Occipital lobe (tissue), 2 donors: ENCODE data around the gene ZDHHC22. TPM values are rescaled to one million over a fixed set of nuclear protein-coding genes. Genes with fewer than 3 reads are reported as not detected.
A peak's percentile ranks its signal among the peaks of the same experiment; 100 is the strongest.
"Not testable (repeated sequence)": the region's sequence is repeated elsewhere in the genome, so short reads cannot be mapped to it uniquely, and the experiment has no call there.

Experiments
- DNase-seq: peaks from one replicate; lab custom pipeline; 2025; lab: John Stamatoyannopoulos, UW
- total RNA-seq: library from RNA; depleted of rRNA; stranded (reverse); fragments of >200 nt; gene quantifications from one replicate; pipeline ENCODE4 v1.2.3, GENCODE V29; 2014

The ZDHHC22 gene, protein sequence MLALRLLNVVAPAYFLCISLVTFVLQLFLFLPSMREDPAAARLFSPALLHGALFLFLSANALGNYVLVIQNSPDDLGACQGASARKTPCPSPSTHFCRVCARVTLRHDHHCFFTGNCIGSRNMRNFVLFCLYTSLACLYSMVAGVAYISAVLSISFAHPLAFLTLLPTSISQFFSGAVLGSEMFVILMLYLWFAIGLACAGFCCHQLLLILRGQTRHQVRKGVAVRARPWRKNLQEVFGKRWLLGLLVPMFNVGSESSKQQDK
- 12.0 TPM for total RNA-seq

- peak; percentile 39 for DNase-seq
Observed at GRCh38 chr14:77141214-77142004, at the start of gene ZDHHC22. ZDHHC22 (minus strand) TSS chr14:77141791; CDS start chr14:77139738, 2,053 bp downstream.

- DNase-seq, result no peak
Observed at GRCh38 chr14:77190977-77191376, 49.4 kb upstream of the ZDHHC22 start.

- DNase-seq, result no peak
Observed at GRCh38 chr14:77189479-77189878, 47.9 kb upstream of the ZDHHC22 start.

DNA sequence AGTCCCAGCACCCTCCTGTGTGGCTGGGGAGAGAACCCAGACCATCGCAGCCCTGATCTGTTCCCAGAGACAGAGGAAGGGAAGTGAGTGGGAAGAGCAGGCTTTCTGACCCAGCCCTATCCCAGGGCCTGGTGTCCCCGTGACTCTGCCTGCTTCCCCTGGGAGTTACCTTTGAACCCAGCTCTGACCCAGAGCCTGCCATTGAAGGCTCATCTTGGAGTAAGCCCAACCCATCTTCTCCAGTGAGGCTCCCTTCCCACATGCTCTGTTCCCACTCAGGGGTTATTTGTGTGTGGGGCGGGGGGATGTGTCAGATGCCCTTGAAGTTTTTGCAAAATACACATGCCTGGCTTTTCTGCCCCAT lies 46.0 kb upstream of the ZDHHC22 start:
- DNase-seq, result no peak

DNA sequence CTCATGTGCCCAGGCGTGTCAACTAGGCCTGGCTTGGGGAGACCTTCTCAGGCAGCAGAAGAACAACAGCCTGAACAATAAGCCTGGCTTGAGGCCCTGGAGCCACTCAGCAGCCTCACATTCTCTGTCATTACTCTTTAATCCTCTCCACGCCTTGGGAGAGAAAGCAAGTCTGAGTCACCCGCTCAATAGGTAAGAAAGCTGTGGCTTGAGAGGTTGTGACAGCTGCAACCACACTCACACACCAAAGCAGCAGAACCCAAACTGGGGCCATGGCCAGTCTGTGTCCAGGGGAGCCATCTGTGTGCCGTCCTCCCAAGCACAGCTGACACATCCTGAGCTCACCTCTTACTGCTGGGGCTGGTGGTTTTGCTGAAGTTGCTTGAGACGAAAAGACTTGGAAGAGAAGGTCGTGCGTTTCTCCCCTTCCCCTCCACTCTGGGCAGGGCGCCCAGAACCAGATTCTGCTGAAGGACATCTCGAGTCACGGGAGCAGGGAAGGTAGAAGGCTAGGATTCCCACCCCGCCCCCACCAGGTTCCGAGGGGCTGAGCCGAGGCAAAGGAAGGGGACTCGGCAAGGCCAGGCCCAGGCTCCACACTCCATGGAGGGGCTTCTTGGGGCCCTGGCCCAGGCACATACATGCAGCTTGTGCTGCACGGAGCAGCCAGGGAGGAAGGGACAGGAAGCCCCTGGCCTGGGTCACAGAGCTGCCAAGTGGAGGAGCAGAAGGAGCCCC lies 45.5 kb upstream of the ZDHHC22 start:
- no peak for DNase-seq

DNA sequence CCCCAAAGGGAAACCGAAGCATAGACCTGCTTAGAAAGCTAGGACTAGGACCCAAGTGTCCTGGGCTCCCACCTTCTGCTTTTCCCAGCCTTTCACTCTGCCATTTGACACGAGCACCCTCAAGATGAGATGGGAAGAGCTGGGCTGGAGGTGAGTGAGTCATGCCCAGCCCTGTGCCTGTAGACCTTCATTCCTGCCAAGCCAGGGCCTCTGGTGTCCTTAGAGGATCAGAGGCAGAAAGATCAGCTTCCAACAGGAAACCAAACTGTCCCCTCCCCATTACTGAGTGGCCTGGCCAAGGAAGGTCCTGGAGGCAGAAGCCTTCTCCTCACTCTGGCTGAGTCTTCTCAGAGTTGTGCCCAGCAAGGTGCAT lies 43.5 kb upstream of the ZDHHC22 start:
- no peak for DNase-seq

- peak; percentile 76 for DNase-seq
Observed at GRCh38 chr14:77184396-77185092, 43.0 kb upstream of the ZDHHC22 start.

GRCh38 chr14:77183896-77184295 lies 42.3 kb upstream of the ZDHHC22 start:
- DNase-seq, result no peak

DNA sequence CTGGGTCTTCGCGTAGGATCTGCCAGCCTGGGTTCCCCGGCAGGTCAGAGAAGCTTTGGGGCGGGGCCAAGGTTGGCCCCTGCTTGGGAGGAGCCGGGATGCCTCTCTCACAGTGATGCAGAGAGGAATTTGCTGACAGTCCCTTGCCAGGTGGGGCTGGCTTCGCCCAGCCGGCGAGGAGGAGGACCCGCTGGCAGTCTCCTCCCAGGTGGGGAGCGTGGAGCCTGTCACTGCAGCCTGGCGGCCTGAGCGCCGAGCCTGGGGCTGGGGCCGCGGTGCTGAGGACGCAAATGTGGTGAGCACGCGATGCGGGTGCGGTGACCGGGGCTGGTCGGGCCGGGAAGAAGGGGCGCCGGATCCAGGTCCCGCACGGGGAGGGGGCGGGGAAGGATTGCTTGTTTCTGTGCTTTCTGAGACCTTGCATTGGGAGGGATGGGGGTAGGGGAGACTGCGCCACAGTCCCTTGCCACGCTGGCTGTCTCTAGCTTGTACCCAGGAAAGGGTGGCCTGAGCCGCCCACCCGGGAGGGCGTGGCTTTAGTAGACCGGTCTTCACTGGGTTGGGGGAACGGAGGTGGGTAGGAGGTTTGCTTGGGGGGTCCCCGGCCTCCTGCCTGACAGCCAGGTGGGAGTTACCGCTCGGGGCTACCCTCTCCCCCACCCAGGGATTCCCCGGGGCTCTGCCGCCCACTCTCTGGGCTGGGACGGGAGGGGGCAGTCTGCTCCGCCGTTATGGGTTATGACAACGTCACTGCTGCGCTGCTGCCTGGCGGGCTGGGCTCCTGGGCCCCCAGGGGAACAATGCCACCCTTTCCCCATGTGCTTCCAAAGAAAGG lies 40.2 kb upstream of the ZDHHC22 start, which contains the start of gene TMEM63C:
TSS of gene TMEM63C (plus strand) at position 196 of the 835 bp plus-strand sequence. CDS start 37,016 bp downstream, outside the sequence.
- peak; percentile 70 for DNase-seq

- no peak for DNase-seq
Observed at GRCh38 chr14:77180726-77181602, 39.4 kb upstream of the ZDHHC22 start.

GRCh38 chr14:77178656-77179055 lies 37.1 kb upstream of the ZDHHC22 start:
- no peak for DNase-seq

DNA sequence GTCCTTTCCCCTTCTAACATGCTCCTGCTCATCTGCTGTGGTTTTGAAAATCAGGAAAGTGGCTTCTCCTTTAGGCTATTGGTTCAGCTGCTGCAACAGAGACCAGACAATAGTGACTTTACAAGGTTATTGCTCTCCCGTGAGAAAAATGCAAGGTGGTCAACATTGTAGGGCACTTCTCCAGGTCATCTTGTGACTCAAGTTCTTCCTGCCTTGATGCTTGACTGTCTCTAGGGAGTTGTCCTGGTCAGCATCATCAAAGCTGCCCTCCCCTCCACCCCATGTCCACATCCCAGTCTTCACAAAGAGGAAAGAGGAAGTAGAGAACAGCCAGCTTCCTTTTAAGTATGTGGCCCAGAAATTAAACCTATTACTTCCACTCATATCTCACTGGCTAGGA lies 36.1 kb upstream of the ZDHHC22 start:
- DNase-seq, result no peak

DNA sequence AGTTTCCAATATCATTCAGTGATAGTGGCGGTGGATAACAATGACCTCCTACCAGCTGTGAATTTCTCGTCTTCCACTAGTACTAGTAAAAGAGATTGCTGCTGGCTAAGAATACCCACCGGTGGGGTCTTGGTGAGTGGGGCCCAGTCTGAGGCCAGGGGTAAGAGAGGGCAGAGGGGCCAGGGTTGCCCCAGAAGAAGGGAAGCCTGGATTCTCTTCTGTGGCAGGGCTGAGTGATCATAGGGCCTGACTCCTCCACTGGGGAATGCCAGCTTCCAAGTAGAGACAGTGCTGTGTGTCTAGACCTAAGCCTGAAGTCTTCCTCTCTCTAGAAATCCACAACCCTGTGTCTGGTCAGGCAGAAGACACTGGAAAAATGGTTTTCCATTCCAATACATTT lies 34.3 kb upstream of the ZDHHC22 start:
- no peak for DNase-seq

DNA sequence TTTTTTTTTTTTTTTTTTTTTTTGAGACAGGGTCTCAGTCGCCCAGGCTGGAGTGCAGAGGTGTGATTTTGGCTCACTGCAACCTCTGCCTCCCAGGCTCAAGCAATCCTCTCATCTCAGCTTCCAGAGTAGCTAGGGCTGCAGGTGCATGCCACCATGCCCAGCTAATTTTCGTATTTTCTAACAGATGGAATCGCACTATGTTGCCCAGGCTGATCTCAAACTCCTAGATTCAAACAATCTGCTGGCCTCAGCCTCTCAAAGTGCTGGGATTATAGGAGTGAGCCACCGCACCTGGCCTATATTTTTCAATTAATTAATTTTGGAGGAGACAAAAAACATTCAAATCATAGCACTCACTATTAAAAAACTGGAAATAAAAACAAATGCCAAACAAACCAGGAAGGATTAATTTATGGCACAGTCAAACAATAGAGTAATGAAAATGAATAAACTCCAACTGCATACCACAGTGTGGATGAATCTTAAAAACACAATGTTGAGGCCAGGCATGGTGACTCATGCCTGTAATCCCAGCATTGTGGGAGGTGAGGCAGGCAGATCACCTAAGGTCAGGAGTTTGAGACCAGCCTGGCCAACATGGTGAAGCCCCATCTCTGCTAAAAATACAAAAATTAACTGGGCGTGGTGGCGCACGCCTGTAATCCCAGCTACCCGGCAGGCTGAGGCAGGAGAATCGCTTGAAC lies 32.5 kb upstream of the ZDHHC22 start:
- not testable (repeated sequence) for DNase-seq

DNA sequence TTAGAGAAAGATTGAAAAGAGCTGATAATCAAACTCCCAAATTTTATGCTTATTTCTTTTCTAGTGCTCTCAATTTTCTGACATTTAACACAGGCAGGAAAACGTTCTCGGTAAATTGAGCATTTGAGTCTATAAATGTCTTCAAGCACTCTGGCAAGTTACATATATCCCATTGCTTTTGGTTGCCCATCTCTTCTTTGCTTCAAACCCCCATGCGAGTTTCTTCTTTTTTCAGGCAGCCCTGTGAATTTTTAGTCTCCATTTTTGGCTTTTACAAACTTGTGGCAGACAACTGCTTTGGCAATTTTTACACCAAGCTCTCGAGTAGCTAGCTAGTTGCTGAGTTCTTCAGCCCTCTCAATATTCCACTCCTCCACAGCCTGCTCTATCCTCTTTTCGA lies 31.3 kb upstream of the ZDHHC22 start:
- no peak for DNase-seq

GRCh38 chr14:77170045-77170444 lies 28.5 kb upstream of the ZDHHC22 start:
- DNase-seq, result no peak

GRCh38 chr14:77161011-77161410 lies 19.4 kb upstream of the ZDHHC22 start:
- no peak for DNase-seq

GRCh38 chr14:77158882-77159255 lies 17.3 kb upstream of the ZDHHC22 start:
- DNase-seq, result no peak
